Subcutaneous adipose tissue (tissue), 4 donors: ENCODE measurements around the gene TP73. TPM values are rescaled to one million over a fixed set of nuclear protein-coding genes. Genes with fewer than 3 reads are reported as not detected.

Source experiments
- total RNA-seq, 4 donors: library from RNA; depleted of rRNA; stranded (reverse); fragments of >200 nt; gene quantifications; one replicate each; pipeline ENCODE4 v1.1.0, GENCODE V29; 2016
- TF ChIP-seq, protein P1 (sequence below): fragments of 450-650 bp; IDR thresholded peaks from one replicate; pipeline ENCODE4 v1.5.1; 2016; ENCODE audit warnings: low read depth, mild to moderate bottlenecking, control low read depth, antibody characterized with exemption, moderate library complexity

Gene TP73
- total RNA-seq, 4 donors from 2014 or later = 0.17 TPM; not detected in 3

GRCh38 chr1:3698660-3699408 is 46.5 kb downstream of the TP73 start:
- TF ChIP-seq, protein P1, sequence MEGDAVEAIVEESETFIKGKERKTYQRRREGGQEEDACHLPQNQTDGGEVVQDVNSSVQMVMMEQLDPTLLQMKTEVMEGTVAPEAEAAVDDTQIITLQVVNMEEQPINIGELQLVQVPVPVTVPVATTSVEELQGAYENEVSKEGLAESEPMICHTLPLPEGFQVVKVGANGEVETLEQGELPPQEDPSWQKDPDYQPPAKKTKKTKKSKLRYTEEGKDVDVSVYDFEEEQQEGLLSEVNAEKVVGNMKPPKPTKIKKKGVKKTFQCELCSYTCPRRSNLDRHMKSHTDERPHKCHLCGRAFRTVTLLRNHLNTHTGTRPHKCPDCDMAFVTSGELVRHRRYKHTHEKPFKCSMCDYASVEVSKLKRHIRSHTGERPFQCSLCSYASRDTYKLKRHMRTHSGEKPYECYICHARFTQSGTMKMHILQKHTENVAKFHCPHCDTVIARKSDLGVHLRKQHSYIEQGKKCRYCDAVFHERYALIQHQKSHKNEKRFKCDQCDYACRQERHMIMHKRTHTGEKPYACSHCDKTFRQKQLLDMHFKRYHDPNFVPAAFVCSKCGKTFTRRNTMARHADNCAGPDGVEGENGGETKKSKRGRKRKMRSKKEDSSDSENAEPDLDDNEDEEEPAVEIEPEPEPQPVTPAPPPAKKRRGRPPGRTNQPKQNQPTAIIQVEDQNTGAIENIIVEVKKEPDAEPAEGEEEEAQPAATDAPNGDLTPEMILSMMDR = no peak

GRCh38 chr1:3699596-3699995 is 47.3 kb downstream of the TP73 start:
- TF ChIP-seq, protein P1 = no peak

GRCh38 chr1:3700631-3701030 is 48.3 kb downstream of the TP73 start:
- TF ChIP-seq, protein P1 = no peak

DNA sequence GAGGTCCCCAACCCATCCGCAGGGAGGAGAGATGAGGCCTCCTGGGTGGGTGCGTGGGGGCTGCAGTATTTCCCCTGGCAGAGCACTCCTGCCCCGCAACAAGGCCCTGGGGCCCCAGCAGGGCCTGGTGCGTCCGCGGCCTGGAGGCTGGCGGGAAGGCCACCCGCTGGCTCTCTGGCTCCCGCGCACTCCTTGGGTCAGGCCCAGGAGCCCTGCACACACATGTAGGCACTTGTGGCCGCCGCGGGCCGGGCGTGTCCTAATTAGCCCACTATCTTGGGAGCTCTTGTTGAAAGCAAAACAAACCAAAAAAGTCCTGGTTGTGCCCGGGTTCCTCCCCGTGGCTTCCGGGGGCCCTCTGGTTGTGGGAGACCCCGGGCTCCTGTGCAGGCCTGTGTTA is 50.2 kb downstream of the TP73 start:
- TF ChIP-seq, protein P1 = no peak

DNA sequence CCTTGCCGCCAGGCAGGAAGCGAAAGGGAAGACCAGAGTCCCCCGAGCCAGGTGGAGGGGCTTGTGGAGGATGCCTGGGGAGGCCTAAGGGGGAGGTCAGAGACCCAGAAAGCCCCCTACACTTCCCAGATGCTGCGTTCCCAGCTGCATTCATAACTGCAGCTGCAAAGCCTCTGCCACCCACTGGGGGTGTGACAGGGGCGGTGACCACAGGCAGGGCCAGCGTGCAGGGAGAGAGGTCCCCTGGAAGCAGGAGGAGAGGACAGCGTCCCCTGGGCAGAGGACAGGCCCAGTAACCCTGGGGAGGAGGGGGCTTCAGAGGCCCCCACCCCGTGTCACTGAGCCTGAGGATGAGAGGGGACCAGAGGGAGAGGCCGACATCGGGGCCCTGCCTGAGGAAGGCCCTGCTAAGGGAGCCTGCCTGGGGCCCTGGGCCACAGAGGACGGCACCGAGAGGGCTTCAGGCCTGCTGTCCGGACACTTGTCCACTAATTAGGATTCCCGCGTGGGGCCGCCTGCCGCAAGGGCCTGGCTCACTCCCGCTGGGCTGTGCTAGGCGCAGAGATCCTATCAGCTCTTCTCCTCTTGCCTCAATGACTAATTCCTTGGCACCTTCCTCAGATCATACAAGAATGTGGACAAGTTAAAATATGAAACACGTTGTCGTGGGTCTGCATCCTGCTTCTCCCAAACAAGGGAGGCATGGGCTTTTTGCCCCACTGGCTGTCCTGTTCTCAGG is 50.8 kb downstream of the TP73 start:
- TF ChIP-seq, protein P1 = no peak

DNA sequence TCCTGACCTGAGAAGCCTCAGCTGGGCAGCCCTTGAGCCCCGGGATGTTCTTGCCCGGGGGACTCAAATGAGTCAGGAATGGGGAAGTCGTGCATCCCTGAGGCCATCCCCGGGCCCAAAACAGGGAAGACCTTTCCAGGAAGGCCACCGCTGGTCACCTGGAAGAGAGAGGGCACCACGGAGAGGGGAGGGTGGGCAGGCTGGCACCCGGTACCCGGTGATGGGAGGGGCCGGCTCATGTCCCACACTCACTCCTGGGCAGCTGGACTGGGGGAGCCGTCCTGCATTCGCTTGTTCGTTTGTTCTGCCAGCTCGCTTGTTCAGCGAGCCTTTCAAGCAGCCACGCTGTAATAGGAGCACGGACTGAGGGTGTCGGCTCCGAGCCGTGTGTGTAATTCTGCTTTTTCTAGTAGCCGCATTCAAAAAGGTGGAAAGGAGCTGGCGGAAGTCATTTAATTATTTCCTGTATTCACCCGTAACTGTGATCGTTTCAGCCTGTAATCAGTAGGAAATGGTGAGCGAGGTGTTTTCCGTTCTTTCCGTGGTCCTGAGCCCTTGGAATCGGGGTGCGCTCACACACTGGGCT is 51.6 kb downstream of the TP73 start:
- TF ChIP-seq, protein P1 = no peak

DNA sequence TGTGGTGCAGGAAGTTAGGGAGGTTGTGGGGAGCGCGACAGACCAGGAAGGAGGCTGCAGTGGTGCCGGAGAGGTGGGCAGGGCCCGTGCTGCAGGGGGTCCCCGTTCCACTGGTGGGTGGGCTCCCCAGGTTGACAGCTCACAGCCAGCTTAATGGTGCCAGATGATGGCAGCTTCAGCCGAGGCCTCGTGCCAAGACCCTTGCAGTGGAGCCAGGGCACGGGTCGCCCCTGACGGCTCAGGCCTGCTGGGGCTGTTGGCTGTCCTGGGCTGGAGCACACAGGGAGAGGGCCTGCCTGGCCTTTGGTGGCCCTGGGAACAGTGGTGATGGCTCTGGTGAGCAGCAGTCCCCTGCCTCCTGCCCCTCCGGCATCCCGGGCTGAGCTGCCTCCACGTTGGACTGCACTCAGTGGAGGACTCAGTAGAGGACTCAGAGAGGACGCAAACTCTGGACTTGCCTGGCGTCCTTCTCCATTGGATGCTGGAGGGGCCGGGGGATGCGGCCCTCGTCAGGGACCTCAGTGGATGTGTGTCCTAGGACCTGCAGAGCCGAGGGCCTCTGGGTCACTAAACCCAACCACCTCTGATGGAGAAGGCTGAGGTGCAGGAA is 53.1 kb downstream of the TP73 start:
- TF ChIP-seq, protein P1 = no peak
